Ishikawa (cell line): ENCODE measurements around the gene COPS9.

ENCODE experiments used
- CREB1 ChIP-seq: IDR thresholded peaks from 2 replicates; pipeline ENCODE4 v1.6.1; 2012; ENCODE audit warnings: low read depth
- EP300 ChIP-seq: IDR thresholded peaks from 2 replicates; pipeline ENCODE4 v1.6.1; 2012; ENCODE audit warnings: borderline replicate concordance
- RAD21 ChIP-seq: IDR thresholded peaks from 2 replicates; pipeline ENCODE4 v1.6.1; 2012; ENCODE audit warnings: low read depth
- TAF1 ChIP-seq: IDR thresholded peaks from 2 replicates; pipeline ENCODE4 v1.6.1; 2012; ENCODE audit warnings: low read depth, mild to moderate bottlenecking
- TCF12 ChIP-seq: IDR thresholded peaks from 2 replicates; pipeline ENCODE4 v1.6.1; 2012; ENCODE audit warnings: low read depth
- TF ChIP-seq, protein P1 (sequence below): IDR thresholded peaks from 2 replicates; pipeline ENCODE4 v1.6.1; 2012; ENCODE audit warnings: low read depth, mild to moderate bottlenecking
- TF ChIP-seq, protein P2 (sequence below): IDR thresholded peaks from 2 replicates; pipeline ENCODE4 v1.6.1; 2012

DNA sequence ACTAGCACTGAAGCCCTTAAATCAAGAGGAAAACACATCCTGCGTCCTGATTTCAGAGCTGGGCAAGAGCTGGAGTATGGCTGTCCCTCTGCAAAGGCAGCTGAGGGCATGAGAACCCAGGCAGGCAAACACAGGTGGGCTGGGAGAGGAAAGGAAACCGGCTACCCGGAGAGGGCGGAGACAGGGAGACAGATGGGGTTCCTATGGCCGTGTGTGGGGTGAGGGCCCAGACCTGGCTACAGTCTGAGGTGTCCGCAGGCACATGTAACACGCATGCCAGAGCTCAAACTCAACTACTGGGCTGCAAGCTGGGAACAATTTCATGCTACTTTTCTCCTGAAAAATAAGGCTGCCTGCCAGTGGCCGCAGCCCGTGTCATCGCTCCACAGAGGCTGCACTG lies 2.7 kb downstream of the COPS9 start:
- TF ChIP-seq, protein P1, sequence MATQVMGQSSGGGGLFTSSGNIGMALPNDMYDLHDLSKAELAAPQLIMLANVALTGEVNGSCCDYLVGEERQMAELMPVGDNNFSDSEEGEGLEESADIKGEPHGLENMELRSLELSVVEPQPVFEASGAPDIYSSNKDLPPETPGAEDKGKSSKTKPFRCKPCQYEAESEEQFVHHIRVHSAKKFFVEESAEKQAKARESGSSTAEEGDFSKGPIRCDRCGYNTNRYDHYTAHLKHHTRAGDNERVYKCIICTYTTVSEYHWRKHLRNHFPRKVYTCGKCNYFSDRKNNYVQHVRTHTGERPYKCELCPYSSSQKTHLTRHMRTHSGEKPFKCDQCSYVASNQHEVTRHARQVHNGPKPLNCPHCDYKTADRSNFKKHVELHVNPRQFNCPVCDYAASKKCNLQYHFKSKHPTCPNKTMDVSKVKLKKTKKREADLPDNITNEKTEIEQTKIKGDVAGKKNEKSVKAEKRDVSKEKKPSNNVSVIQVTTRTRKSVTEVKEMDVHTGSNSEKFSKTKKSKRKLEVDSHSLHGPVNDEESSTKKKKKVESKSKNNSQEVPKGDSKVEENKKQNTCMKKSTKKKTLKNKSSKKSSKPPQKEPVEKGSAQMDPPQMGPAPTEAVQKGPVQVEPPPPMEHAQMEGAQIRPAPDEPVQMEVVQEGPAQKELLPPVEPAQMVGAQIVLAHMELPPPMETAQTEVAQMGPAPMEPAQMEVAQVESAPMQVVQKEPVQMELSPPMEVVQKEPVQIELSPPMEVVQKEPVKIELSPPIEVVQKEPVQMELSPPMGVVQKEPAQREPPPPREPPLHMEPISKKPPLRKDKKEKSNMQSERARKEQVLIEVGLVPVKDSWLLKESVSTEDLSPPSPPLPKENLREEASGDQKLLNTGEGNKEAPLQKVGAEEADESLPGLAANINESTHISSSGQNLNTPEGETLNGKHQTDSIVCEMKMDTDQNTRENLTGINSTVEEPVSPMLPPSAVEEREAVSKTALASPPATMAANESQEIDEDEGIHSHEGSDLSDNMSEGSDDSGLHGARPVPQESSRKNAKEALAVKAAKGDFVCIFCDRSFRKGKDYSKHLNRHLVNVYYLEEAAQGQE = no peak
- TF ChIP-seq, protein P2, sequence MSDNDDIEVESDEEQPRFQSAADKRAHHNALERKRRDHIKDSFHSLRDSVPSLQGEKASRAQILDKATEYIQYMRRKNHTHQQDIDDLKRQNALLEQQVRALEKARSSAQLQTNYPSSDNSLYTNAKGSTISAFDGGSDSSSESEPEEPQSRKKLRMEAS = no peak
- TF ChIP-seq EP300 = no peak
- no peak for TF ChIP-seq TAF1
- TF ChIP-seq RAD21 = no peak
- no peak for TF ChIP-seq CREB1
- TF ChIP-seq TCF12 = no peak
